ENCODE data around the gene NOL9. TPM values are rescaled to one million over a fixed set of nuclear protein-coding genes. Genes with fewer than 3 reads are reported as not detected.

The NOL9 gene
- total RNA-seq, 1 donor from 2014 or later = 34.5 TPM

GRCh38 chr1:6512245-6512907, 41.9 kb downstream of the NOL9 start:
- Mint-ChIP-seq H3K4me1 (ENCODE audit: low read depth, unreplicated experiment) (peaks cover 2% of the 10 kb centered on the region), H3K27me3 (ENCODE audit: unreplicated experiment) (no peaks in the 10 kb centered on the region), H3K27ac (ENCODE audit: unreplicated experiment) (no peak overlapping the region), H3K36me3 (ENCODE audit: unreplicated experiment) (no peaks in the 10 kb centered on the region), H3K4me3 (ENCODE audit: unreplicated experiment) (no peak overlapping the region), H3K9me3 (ENCODE audit: unreplicated experiment) (peaks cover 3% of the 10 kb centered on the region)
- no peak for TF ChIP-seq CTCF (IDR thresholded peaks at IDR 0.05; ENCODE audit: partially characterized antibody, unreplicated experiment)
- no peak for DNase-seq

GRCh38 chr1:6511561-6512244, 42.6 kb downstream of the NOL9 start:
- Mint-ChIP-seq H3K27me3 (ENCODE audit: unreplicated experiment) (no peaks in the 10 kb centered on the region), H3K36me3 (ENCODE audit: unreplicated experiment) (no peaks in the 10 kb centered on the region), H3K4me3 (ENCODE audit: unreplicated experiment) (no peak overlapping the region), H3K4me1 (ENCODE audit: low read depth, unreplicated experiment) (peaks cover 3% of the 10 kb centered on the region), H3K27ac (ENCODE audit: unreplicated experiment) (no peak overlapping the region), H3K9me3 (ENCODE audit: unreplicated experiment) (peaks cover 4% of the 10 kb centered on the region)
- no peak for TF ChIP-seq CTCF (IDR thresholded peaks at IDR 0.05; ENCODE audit: partially characterized antibody, unreplicated experiment)
- DNase-seq = no peak

- Mint-ChIP-seq H3K27ac (ENCODE audit: unreplicated experiment) (no peak overlapping the region), H3K27me3 (ENCODE audit: unreplicated experiment) (no peaks in the 10 kb centered on the region), H3K4me3 (ENCODE audit: unreplicated experiment) (no peak overlapping the region), H3K36me3 (ENCODE audit: unreplicated experiment) (no peaks in the 10 kb centered on the region), H3K9me3 (ENCODE audit: unreplicated experiment) (peaks cover 4% of the 10 kb centered on the region), H3K4me1 (ENCODE audit: low read depth, unreplicated experiment) (peaks cover 4% of the 10 kb centered on the region)
- TF ChIP-seq CTCF (IDR thresholded peaks at IDR 0.05; ENCODE audit: partially characterized antibody, unreplicated experiment) = no peak
- DNase-seq = no peak
Measured at GRCh38 chr1:6511056-6511455, 43.3 kb downstream of the NOL9 start.

GRCh38 chr1:6510493-6510892, 43.8 kb downstream of the NOL9 start:
- Mint-ChIP-seq H3K4me1 (ENCODE audit: low read depth, unreplicated experiment) (peaks cover 4% of the 10 kb centered on the region), H3K4me3 (ENCODE audit: unreplicated experiment) (no peak overlapping the region), H3K9me3 (ENCODE audit: unreplicated experiment) (peaks cover 5% of the 10 kb centered on the region), H3K27me3 (ENCODE audit: unreplicated experiment) (no peaks in the 10 kb centered on the region), H3K27ac (ENCODE audit: unreplicated experiment) (no peak overlapping the region), H3K36me3 (ENCODE audit: unreplicated experiment) (no peaks in the 10 kb centered on the region)
- TF ChIP-seq CTCF (IDR thresholded peaks at IDR 0.05; ENCODE audit: partially characterized antibody, unreplicated experiment) = no peak
- DNase-seq = no peak

- no peak for TF ChIP-seq CTCF (IDR thresholded peaks at IDR 0.05; ENCODE audit: partially characterized antibody, unreplicated experiment)
- no peaks in the 10 kb centered on the region for H3K36me3 Mint-ChIP-seq (ENCODE audit: unreplicated experiment)
- H3K27ac Mint-ChIP-seq (ENCODE audit: unreplicated experiment) = no peak overlapping the region
- no peak overlapping the region for H3K4me3 Mint-ChIP-seq (ENCODE audit: unreplicated experiment)
- DNase-seq = no peak
- no peaks in the 10 kb centered on the region for H3K27me3 Mint-ChIP-seq (ENCODE audit: unreplicated experiment)
- peaks cover 4% of the 10 kb centered on the region for H3K4me1 Mint-ChIP-seq (ENCODE audit: low read depth, unreplicated experiment)
- H3K9me3 Mint-ChIP-seq (ENCODE audit: unreplicated experiment) = peaks cover 7% of the 10 kb centered on the region
Measured at GRCh38 chr1:6509919-6510291, 44.4 kb downstream of the NOL9 start.

Data from glutamatergic neuron (in vitro differentiated cells).